Stimulated activated CD4-positive, alpha-beta T cell treated with anti-CD3 and anti-CD28 coated beads, TNF-alpha, amount 100 ng/mL, for 24 hours (primary cell): ENCODE data around the gene TREX2.

Experiments
- DNase-seq, 3 experiments: peaks; one replicate each; pipeline ENCODE4 v3.0.0-alpha.2; 2020; ENCODE audit warnings: low read depth in 3 of 3

Gene TREX2, protein sequence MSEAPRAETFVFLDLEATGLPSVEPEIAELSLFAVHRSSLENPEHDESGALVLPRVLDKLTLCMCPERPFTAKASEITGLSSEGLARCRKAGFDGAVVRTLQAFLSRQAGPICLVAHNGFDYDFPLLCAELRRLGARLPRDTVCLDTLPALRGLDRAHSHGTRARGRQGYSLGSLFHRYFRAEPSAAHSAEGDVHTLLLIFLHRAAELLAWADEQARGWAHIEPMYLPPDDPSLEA

DNA sequence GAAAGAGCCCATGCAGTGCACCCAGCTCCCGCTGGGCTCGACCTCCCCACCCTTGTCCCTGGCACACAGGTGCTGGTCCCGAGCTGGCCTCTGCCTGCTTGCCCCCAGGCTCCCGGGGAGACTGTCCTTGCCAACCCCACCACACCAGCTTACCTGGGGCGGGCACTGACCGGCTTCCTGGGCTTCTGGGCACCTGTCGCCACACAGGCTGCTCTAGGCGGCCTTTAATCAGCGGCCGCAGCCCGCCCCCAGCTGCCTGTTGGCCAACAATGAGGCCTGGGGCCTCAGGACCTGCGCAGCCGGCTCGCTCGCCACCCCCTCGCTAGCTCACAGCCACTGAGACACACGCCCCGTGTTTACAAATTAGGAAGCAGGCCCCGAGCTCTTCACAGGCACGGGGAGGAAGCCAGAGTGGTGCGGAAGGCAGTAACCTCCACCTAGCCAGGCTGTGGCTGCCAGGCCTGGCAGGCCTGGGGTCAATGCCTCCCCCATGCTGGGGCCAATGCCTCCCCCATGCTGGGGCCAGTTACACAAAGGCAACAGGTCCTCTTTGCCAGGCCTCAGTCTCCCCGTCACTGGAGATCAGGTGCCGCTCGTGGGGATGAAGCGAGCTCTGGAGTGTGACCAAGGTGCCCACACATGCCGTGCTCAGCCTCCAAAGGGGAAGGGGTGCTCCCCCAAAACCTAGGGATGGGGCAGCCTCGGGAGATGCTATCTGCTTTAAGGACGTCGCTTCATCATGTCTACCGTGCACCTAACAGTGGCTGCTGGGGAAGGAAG is at the start of gene TREX2:
Gene TREX2, minus strand, starts transcription at position 201 of the 780 bp plus-strand sequence. CDS start 626 bp downstream, outside the sequence.
- no peak for DNase-seq

DNA sequence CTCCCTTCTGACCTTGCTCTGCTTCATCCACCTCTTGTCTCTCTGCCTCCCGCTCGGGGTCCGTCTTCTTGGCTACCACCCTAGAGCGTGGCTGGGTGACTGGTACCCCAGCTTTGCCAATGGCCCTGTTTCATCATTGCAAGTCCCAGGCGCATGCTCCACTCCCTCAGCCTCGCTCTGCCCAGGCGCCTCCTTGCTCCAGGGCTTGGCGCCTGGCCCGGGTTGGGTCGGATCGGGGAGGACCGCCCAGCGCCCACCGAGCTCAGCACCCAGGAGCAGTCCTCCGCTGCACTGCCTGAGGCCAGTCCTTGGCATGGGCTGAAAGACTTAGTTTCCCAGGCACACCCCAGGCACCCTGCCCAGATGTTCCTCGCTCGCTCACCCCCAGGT is 49.5 kb upstream of the TREX2 start:
- no peak for DNase-seq

DNA sequence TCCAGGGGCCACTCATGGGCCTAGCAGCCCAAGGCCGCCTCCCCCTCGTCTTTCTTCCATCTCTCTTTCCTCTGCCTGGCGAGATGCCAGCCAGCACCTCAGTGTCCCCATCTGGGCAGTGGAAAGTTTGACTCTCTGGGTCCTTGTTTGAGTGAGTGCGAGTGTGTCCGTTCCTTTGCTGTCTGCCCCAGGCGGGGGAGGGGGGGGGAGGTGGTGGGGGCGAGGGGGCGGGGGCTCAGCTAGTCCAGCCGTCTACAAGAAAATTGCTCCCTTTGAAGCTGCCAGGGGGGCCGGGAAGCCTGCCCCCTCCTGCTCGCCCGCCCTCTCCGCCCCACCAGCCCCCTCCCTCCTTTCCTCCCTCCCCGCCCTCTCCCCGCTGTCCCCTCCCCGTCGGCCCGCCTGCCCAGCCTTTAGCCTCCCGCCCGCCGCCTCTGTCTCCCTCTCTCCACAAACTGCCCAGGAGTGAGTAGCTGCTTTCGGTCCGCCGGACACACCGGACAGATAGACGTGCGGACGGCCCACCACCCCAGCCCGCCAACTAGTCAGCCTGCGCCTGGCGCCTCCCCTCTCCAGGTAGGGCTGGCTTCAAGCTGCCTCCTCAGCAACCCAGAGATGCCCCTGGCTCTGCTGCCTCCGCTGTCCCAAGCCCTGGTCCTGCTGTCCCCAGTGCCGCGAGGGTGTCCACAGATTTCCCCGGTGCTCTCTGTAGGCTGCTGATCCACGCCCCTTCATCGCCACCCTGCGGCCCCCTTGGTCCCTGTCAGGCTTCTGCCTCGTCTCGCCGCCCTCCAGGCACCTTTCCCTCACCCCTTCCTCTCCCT is 48.9 kb upstream of the TREX2 start, which contains the start of gene BGN:
Gene BGN, plus strand, starts transcription at position 440 of the 821 bp plus-strand sequence. CDS start 9,652 bp downstream, outside the sequence.
- DNase-seq: peak in 1 of 3 experiments; percentile 9

DNA sequence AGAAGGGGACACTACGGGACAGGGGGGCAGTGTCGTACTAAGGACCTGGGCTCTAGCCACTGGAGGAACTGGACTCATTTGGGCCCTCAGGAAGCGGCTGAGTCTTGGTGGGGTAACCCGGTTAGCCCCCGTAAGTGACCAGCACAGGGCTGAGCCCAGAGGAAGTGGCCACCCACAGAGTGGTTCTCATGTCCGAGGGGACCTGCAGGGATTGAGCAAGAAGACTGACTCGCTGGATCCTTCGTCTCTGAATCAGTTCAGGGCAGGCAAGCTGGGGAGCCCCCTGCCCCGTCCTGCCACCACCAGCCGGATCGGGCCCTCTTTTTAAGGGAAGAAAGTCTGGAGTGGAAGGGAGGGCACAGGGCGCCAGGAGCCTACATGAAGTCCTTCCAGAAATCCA is 48.2 kb upstream of the TREX2 start:
- DNase-seq: no peak

DNA sequence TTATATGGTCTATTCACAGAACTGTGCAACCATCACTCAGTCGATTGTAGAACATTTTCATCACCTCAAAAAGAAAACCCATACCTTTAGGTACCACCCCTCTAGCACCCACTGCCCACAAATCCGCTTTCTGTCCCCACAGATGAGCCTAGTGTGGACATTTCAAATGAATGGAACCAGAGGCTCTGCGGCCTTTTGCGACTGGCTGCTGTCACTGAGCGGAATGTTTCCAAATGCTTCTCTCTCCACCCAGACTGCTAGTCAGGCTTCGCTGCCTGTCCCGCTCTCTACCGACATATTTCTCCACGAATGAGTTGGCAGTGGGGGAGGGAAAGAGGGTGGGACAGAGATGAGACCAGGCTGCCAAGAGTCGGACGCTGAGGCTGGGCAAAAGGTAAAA is 47.2 kb upstream of the TREX2 start:
- DNase-seq: no peak

DNA sequence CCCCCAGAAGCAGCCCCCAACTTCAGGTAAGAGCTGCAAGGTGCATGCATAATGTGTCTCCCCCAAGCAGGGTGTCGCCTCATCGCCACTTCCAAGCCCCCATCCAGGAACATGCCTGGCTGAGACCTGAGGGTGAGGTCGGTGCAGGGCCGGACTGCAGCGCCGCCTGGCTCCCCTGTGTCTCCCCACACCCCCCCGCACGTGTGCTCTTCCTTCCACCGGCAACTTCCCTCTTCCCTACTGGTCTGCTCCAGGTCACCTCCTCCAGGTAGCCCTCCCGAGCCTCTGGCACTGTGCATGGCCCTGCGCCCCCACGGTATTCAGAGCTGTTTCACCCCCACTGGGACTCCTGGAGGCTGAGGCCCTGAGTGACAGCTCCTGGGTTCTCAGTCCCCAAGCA is 46.7 kb upstream of the TREX2 start:
- DNase-seq: no peak

DNA sequence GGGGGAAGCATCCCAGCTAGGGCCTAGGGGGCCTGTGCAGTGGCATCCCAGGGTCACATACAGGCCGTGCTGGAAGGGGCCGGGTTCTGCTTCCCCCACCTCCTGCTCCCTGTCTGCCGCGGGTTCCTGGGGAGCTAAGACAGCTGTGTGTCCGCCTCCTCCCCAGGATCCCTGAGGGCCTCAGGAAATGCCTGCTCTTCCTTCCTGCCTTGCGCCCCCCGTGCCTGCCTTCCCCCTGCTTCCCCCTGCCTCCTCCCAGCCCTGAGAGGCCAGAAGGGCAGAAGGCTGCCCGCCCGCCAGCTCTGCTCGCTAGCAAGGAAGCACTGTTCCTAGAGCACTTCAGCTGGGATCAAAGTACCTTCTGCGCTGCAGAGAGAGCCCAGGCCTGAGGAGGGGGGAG is 46.1 kb upstream of the TREX2 start:
- DNase-seq: no peak

DNA sequence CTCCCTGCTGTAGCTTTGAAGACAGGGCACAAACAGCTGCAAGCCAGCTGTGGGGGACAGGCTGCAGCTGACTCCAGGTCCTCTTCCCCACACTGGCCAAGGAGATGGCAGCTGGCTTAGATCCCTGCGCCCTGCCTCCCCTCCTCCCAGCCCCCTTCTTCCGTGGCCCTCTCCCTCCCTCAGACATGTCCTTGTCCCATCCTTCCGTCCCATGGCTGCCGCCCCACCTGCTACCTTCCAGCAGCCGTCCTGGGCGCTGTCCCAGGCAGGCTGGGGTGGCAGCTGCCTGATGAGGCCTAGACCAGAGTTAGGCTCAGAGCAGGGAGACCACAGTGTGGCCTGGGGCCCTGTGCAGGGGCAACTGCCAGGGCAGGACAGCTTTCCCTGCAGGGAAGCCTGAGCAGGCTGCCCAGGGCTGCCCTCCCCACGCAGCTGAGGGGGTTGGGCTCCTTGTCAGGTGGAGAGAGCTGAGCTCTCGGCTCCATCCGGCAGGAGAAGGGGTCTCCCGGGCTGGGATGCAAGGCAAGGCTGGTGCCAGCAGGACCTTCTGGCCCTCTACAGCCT is 45.6 kb upstream of the TREX2 start:
- no peak for DNase-seq

DNA sequence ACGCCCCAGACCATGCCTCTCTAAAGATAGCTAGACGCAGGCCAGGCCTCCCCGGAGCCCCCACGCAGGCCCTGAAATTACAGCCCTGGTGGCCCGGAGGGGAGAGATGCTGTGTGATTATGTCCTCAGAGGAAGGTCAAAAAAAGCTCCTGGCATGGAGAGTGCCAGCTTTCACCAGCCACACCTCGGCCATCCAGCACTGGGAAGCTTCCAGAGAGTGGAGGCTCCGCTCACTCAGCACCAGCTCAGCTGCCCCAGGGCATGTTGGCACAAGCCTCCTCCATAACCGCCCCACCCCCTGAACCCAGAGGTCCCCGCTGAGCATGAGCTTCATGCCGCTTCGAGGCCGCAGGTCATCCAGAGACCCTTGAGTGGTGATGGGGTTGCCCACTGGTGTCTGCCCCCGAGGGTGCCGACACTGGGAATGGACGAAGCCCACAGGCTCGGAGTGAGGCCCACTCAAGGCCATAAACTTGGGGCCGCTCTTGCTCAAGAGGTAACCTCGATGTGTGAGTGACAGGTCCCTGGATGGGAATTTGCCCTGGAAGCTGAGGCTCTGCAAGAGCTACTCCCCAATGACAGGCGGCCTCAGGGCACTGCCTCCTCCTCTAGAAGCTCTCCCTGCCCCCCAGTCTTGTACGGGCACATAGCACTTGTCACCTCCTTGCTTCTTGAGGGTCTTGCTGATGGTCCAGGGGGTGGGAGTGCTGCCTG is 44.5 kb upstream of the TREX2 start:
- DNase-seq: no peak

DNA sequence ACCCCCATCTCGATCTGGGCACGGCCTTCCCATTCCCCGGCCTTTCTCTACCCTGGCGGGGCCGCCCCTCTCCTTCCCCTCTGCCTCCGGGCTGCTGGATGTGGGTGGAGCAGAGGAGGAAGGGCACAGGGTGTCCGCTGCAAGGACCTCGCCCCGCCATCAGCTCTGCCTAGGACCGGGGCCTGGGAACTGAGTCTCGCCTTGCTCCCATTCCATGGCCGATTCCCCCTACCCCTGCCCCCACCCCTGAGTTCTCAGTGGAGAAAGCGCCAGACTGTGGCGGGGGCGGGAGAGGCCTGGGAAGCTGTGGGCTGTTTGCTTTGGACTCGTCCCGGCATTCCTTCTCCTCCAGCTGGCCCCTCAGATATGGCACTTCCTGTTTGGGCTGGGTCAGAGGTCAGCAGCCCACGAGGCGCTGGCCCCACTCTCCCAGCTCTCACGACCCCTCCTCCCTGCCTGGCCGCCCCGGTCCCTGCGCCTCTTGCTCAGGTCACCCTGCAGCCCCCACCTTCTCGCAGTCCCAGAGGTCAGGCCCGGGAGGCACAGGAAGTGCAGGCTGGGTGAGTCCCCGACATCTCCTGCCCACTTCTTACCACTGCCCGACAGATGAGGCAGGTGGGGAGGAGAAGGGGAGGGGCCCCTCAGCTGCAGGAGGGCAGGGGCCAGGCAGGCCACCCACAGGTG is 42.5 kb upstream of the TREX2 start:
- DNase-seq: no peak

DNA sequence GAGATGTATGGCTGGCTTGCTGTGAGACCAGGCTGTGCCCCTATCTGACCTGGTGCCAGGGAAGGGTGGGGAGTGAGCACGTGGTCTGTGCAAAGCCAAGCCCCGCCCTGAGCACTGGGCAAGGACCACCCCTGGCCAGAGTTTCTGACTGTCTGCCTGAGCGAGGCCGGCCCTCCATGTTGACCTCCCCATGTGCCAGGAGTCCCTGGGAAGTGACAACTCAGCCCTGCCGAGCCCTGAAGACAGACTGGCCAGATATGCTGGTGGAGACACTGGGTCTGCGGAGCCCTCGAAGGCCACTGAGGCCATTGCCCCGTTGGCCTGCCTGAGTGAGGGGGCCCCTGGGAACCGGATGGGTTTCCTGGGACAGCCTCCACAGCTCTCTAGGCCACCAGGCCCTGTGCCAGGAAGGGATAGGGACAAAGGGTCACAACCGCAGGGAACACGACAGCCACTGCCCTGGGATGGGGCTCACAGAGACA is 41.8 kb upstream of the TREX2 start:
- no peak for DNase-seq

DNA sequence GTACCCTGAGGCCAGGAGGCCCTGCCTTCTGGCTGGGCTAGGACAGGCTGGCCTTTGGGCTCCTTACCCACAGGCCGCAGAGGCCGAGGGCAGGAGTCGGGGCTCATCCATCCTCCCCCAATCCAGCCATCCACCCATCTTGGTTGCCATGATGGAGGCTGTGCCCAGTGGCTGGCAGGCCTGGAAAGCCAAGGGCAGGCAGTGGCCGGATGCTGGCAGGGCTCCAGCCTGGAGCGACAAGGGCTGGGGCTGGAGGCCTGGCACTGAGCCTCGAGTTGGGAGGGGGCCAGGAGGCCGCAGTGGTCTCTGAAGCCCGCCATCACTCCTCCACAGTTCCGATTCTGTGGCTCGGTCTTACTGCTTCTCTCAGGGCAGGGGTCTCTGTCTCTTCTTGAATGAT is 40.3 kb upstream of the TREX2 start:
- no peak for DNase-seq

DNA sequence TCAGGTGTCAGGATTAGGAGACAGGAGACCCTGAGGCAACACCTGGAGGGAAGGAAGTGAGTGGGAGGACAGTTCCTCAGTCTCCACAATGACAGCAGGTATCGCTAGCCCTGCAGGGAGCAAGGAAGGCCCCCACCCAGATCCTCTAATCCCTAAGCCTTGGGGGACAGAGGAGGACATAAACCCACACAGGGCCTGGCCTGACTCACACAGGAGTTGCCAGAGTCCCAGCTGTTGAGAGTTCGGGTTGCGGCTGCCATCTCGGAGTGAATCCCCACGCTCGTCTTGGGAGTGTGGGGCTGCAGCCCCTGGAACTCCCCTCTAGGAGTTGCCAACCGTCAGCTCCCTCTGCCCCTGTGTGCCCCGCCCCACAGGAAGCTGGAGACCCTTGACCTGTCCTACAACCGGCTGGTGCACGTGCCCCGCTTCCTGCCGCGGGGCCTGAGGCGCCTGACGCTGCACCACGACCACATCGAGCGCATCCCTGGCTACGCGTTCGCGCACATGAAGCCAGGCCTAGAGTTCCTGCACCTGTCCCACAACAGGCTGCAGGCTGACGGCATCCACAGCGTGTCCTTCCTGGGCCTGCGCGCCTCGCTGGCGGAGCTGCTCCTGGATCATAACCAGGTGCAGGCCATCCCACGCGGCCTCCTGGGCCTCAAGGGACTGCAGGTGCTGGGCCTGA is 39.7 kb upstream of the TREX2 start:
- DNase-seq: no peak

DNA sequence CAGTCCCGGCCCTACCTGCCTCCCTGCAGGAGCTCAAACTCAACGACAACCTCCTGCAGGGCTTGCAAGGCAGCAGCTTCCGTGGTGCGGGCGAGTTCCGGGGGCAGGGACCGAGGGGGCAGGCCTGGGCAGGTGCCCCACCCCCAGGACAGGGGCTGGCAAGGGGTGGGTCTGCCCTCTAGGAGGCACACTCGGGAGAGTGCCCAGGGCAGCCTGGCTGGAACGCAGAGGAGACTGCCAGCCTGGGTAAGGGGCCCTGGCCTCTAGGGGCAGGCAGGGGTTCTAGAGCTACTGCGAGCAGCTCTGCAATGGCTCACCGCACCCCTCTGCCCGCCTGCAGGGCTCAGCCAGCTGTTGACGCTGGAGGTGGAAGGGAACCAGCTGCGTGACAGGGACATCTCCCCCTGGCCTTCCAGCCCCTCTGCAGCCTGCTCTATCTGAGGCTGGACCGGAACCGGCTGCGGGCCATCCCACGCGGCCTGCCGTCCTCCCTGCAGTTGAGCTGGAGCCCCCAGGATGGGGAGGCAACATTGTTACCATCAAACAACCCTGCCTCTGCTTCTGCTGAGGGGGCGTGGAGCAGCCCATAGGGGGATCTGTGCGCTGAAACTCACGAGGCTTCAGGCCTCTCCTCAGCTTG is 36.6 kb upstream of the TREX2 start:
- no peak for DNase-seq

DNA sequence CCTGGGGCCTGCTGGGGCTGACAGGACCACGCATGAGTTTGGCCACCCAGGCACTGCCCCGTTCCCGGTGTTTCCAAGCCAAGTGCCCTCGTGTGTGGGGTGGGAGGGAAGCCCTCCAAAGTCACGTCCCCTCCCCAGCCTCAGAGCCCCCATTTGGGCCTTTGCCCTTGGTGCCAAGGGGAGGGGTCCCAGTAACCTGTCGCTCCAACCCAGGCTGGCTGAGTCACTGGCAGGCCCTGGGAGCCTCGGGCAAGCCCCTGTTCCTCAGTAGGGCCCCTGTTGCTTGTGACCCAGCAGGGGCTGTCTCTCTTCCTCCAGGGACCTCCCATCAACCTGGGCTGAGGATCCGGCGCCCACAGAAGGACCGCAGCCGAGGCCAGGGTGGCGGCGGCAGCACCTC is 35.2 kb upstream of the TREX2 start:
- DNase-seq: no peak

DNA sequence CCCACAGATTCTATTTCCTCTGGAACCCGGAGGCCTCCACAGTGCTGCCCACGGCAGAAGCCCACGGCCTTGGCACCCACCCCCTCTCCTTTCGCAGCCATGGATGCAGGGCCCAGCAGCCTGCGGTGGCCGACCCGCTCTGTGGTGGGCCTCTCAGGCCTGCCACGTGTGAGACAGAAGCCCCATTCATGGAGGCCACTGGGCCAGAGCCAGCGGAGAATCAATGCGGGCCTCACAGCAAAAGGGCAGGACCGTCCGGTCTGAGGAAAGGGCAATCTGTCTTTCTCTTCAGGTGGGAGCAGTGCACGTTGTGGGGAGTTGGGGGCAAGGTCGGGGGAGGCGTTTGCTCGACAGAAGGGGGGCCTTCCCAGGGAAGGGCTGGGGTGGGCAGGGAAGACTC is 32.9 kb upstream of the TREX2 start:
- DNase-seq: no peak

DNA sequence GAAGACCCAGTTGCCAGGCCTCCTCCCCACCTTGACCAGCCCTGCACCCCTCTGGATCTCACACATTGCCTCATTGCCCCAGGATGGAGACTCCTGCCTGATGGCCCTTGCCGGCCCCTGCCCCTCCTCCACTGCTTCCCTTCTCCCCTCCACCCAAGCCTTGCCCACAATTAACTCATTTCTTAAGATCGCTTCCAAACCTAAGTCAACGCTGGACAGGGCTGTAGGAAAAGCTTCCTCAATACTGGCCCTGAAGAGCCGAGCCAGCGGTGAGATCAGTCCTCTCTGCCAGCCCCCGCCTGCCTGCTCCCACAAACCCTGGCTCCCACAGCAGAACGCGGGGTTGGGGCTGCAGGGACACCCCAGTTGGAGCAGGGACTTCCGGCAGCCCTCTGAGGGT is 32.0 kb upstream of the TREX2 start:
- DNase-seq: no peak

DNA sequence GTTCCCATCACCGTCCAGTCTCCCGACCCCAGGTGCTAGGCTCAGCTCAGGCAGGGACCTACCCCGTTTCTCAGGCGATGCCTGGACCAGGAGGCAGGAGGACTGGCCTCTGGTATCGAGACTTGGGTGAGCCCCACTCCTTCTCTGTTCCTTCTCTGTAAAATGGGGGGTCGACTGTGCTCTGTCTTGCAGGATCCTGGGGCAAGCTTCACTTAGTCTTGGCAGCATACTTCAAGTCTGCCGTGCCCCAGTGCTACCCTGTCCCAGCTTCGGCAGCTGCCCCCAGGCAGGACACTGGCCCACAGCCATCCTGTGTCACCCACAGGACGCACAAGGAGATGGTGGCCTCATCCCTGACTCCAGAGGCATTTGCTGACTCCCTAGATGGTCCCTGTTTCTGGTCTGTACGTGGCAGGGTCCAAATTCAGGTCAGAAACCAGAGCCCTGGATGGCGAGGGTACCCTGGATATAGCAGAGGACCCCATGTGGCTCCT is 31.6 kb upstream of the TREX2 start:
- no peak for DNase-seq

DNA sequence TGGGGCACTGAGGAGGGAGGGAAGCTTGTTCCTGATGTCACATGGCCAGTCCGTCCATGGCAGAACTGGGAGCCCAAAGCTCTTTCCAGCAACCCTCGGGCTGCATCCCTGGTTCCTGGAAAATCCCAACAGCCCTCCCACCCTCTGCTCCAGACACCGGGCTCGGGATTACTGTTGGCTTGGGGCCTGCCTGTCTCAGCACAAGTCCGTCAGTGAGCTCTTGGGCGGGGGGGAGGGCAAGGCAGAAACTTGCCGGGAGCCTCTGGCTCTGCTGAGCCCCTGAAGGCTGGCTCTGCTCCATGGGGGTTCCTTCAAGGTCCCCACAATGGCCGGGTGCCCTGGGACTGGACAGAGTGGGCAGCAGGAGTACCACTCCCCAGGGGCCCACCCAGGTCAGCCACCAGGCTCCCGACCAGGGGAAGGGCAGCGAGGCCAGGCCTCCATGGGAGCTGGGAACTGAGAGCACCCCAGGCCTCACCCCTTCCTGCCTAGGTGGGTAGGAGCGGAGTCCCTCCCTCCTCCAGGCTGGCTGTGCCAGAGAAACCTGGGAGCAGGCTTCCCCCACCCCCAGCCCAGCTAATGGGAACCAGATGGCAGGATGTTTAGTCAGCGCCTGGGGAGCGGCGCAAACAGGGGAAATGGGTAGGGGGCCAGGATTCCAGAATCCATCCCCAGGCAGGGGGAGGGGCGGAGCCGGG is 31.0 kb upstream of the TREX2 start:
- DNase-seq: no peak
